ENCODE results near the gene DCPS.
"Not testable (repeated sequence)": the region's sequence is repeated elsewhere in the genome, so short reads cannot be mapped to it uniquely, and the experiment has no call there.

DCPS gene

GRCh38 chr11:126290887-126291286 is 13.0 kb upstream of the DCPS start:
- DNase-seq (ENCODE audit: low spot score), result no peak

- DNase-seq (ENCODE audit: low spot score), result no peak
Observed at GRCh38 chr11:126293726-126294125, 10.1 kb upstream of the DCPS start.

- DNase-seq (ENCODE audit: low spot score), result no peak
Observed at GRCh38 chr11:126297004-126297403, 6.9 kb upstream of the DCPS start.

- DNase-seq (ENCODE audit: low spot score), result no peak
Observed at GRCh38 chr11:126304457-126305075, 706 bp downstream of the DCPS start.

- no peak for DNase-seq (ENCODE audit: low spot score)
Observed at GRCh38 chr11:126305699-126306098, 1.8 kb downstream of the DCPS start.

- peak; percentile 36 for DNase-seq (ENCODE audit: low spot score)
Observed at GRCh38 chr11:126307706-126308105, 3.8 kb downstream of the DCPS start.

- DNase-seq (ENCODE audit: low spot score), result no peak
Observed at GRCh38 chr11:126308271-126308671, 4.4 kb downstream of the DCPS start.

- not testable (repeated sequence) for DNase-seq (ENCODE audit: low spot score)
Observed at GRCh38 chr11:126308771-126309170, 4.9 kb downstream of the DCPS start.

- peak; percentile 69 for DNase-seq (ENCODE audit: low spot score)
Observed at GRCh38 chr11:126310200-126310991, 6.5 kb downstream of the DCPS start.

- DNase-seq (ENCODE audit: low spot score), result no peak
Observed at GRCh38 chr11:126310992-126311310, 7.1 kb downstream of the DCPS start.

- DNase-seq (ENCODE audit: low spot score), result no peak
Observed at GRCh38 chr11:126311401-126312291, 7.8 kb downstream of the DCPS start.

- no peak for DNase-seq (ENCODE audit: low spot score)
Observed at GRCh38 chr11:126312961-126313360, 9.1 kb downstream of the DCPS start.

- no peak for DNase-seq (ENCODE audit: low spot score)
Observed at GRCh38 chr11:126313826-126314225, 10.0 kb downstream of the DCPS start.

- no peak for DNase-seq (ENCODE audit: low spot score)
Observed at GRCh38 chr11:126317432-126317755, 13.5 kb downstream of the DCPS start.

- DNase-seq (ENCODE audit: low spot score), result peak; percentile 44
Observed at GRCh38 chr11:126317756-126318573, 14.1 kb downstream of the DCPS start.

GRCh38 chr11:126318574-126319373 is 14.9 kb downstream of the DCPS start:
- peak; percentile 82 for DNase-seq (ENCODE audit: low spot score)

GRCh38 chr11:126319374-126319740 is 15.5 kb downstream of the DCPS start:
- no peak for DNase-seq (ENCODE audit: low spot score)

- no peak for DNase-seq (ENCODE audit: low spot score)
Observed at GRCh38 chr11:126322996-126323395, 19.1 kb downstream of the DCPS start.

- peak; percentile 78 for DNase-seq (ENCODE audit: low spot score)
Observed at GRCh38 chr11:126327281-126328000, 23.6 kb downstream of the DCPS start.

- DNase-seq (ENCODE audit: low spot score), result no peak
Observed at GRCh38 chr11:126328001-126328390, 24.1 kb downstream of the DCPS start.

GRCh38 chr11:126328444-126328843 is 24.6 kb downstream of the DCPS start:
- DNase-seq (ENCODE audit: low spot score), result peak; percentile 21

Measured in kidney tubule cell (primary cell).